ENCODE data around the gene SEMA3B.

- TF ChIP-seq POLR2AphosphoS5 (IDR thresholded peaks at IDR 0.05; ENCODE audit: low read depth, low read length) = no peak
- no peak for TF ChIP-seq POLR2A (IDR thresholded peaks at IDR 0.05; ENCODE audit: low read depth, low read length)
Observed at GRCh38 chr3:50265571-50265970, 3.4 kb upstream of the SEMA3B start.
